ENCODE results near the gene YAP1.

- TF ChIP-seq POLR2A (IDR thresholded peaks at IDR 0.05; ENCODE audit: low read depth, low read length) = no peak
- TF ChIP-seq SPI1 (IDR thresholded peaks at IDR 0.05; ENCODE audit: low read depth, low read length) = no peak
- no peak for TF ChIP-seq POU2F2 (IDR thresholded peaks at IDR 0.05; ENCODE audit: low read depth, low read length)
- TF ChIP-seq POLR2AphosphoS5 (IDR thresholded peaks at IDR 0.05; ENCODE audit: low read depth, low read length) = no peak
- no peak for TF ChIP-seq TAF1 (IDR thresholded peaks at IDR 0.05; ENCODE audit: low read depth, low read length)
- TF ChIP-seq PAX5 (IDR thresholded peaks at IDR 0.05; ENCODE audit: insufficient read depth, low read length, severe bottlenecking) = no peak
Measured at GRCh38 chr11:102135256-102135655, 25.0 kb downstream of the YAP1 start.
